ENCODE data around the gene PIK3CB.
"Not testable (repeated sequence)": the region's sequence is repeated elsewhere in the genome, so short reads cannot be mapped to it uniquely, and the experiment has no call there.

The PIK3CB gene

DNA sequence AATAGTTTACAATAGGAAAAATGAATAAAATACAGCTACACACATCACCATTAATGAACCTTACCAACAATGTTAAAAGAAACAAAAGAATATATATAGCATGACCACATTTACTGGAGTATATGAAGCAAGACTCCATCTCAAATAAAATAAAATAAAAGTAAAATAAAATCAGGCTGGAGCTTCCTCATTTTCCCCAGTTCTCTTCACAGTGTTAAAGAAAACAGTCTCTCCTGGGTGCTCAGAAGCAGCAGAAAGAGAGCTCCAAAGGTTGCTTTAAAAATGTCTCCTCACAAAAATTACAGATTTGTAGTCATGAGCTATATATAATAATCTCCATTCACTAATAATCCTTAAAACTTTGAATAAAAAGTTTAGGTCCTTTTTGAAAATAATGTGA is 48.8 kb downstream of the PIK3CB start:
- no peak overlapping the region for H3K4me3 ChIP-seq (ENCODE audit: low read depth, low read length)
- DNase-seq (ENCODE audit: low read depth): no peak
- TF ChIP-seq MAX (IDR thresholded peaks at IDR 0.05; ENCODE audit: low read depth, low read length): no peak
- TF ChIP-seq MYC (IDR thresholded peaks at IDR 0.05; ENCODE audit: low read depth, low read length): no peak

DNA sequence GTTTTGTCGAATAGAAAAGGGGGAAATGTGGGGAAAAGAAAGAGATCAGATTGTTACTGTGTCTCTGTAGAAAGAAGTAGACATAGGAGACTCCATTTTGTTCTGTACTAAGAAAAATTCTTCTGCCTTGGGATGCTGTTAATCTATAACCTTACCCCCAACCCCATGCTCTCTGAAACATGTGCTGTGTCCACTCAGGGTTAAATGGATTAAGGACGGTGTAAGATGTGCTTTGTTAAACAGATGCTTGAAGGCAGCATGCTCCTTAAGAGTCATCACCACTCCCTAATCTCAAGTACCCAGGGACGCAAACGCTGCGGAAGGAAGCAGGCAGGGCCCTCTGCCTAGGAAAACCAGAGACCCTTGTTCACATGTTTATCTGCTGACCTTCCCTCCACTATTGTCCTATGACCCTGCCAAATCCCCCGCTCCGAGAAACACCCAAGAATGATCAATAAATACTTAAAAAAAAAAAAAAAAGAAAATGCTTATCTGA is 49.3 kb downstream of the PIK3CB start:
- DNase-seq (ENCODE audit: low read depth); H3K4me3 ChIP-seq (ENCODE audit: low read depth, low read length): not testable (repeated sequence)

DNA sequence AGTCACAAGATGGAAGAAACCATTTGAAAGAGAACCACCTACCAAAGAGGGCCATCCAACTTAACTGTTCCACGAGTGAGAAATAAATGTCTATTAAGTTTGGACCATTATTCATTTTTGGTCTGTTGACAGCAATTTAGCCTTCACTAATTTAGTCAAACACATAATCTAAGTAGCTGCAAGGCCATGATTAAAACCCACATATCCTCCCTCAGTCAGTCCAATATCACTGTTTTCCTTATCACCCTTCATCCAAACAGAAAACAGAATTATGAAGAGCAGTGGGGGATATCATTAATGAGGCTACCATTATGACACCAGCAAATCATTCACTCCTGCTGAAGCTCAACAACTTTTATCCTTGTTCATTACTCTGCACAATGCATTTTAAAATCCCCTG is 52.0 kb downstream of the PIK3CB start:
- no peak for DNase-seq (ENCODE audit: low read depth)
- H3K4me3 ChIP-seq (ENCODE audit: low read depth, low read length): no peak overlapping the region
- TF ChIP-seq POLR2A (IDR thresholded peaks at IDR 0.05; ENCODE audit: extremely low read depth, insufficient read length) (no peak), MYC (IDR thresholded peaks at IDR 0.05; ENCODE audit: low read depth, low read length) (no peak), MAX (IDR thresholded peaks at IDR 0.05; ENCODE audit: low read depth, low read length) (no peak)
- TF ChIP-seq, protein P1, sequence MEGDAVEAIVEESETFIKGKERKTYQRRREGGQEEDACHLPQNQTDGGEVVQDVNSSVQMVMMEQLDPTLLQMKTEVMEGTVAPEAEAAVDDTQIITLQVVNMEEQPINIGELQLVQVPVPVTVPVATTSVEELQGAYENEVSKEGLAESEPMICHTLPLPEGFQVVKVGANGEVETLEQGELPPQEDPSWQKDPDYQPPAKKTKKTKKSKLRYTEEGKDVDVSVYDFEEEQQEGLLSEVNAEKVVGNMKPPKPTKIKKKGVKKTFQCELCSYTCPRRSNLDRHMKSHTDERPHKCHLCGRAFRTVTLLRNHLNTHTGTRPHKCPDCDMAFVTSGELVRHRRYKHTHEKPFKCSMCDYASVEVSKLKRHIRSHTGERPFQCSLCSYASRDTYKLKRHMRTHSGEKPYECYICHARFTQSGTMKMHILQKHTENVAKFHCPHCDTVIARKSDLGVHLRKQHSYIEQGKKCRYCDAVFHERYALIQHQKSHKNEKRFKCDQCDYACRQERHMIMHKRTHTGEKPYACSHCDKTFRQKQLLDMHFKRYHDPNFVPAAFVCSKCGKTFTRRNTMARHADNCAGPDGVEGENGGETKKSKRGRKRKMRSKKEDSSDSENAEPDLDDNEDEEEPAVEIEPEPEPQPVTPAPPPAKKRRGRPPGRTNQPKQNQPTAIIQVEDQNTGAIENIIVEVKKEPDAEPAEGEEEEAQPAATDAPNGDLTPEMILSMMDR (IDR thresholded peaks at IDR 0.05; ENCODE audit: low read depth, low read length): no peak

- TF ChIP-seq MAX (IDR thresholded peaks at IDR 0.05; ENCODE audit: low read depth, low read length) (no peak), POLR2A (IDR thresholded peaks at IDR 0.05; ENCODE audit: extremely low read depth, insufficient read length) (no peak)
- TF ChIP-seq, protein P1 (IDR thresholded peaks at IDR 0.05; ENCODE audit: low read depth, low read length): no peak
- DNase-seq (ENCODE audit: low read depth): no peak
- no peak overlapping the region for H3K4me3 ChIP-seq (ENCODE audit: low read depth, low read length)
Measured at GRCh38 chr3:138781012-138781470, 53.7 kb downstream of the PIK3CB start.

DNA sequence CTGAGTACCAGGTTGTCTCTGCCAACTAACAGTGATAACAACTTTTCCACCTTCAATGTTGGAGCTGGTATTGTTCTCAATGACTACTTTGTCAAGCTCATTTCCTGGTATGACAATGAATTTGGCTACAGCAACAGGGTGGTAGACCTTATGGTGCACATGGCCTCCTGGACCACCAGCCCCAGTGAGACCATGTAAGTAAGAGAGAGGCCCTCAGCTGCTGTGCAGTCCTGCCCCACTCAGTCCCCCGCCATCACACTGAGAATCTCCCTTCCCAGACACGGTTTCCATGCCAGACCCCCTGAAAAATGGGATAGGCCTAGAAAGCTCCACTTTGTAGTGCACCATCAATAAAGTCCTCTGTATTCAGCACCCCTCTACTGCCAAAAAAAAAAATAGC is 56.1 kb downstream of the PIK3CB start:
- DNase-seq (ENCODE audit: low read depth): no peak
- no peak overlapping the region for H3K4me3 ChIP-seq (ENCODE audit: low read depth, low read length)
- TF ChIP-seq POLR2A (IDR thresholded peaks at IDR 0.05; ENCODE audit: extremely low read depth, insufficient read length): no peak
- TF ChIP-seq MAX (IDR thresholded peaks at IDR 0.05; ENCODE audit: low read depth, low read length): no peak
- no peak for TF ChIP-seq MYC (IDR thresholded peaks at IDR 0.05; ENCODE audit: low read depth, low read length)
- TF ChIP-seq, protein P1 (IDR thresholded peaks at IDR 0.05; ENCODE audit: low read depth, low read length): no peak

DNA sequence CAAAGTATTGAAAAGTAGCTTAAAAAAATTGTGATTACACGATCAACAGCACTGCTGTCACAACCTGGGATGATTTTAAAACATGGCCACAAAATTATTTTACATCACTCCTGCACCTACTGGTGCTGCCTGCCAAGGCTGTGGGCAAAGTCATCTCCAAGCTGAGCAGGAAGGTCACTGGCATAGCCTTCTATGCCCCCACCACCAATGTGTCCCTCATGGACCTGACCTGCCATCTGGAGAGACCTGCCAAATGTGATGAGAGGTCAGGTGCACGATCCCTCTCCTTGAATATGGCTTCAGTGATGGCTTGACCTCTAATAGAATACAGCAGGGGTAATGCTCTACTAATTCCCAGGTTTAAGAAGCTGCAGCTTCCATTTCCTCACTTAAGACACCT is 57.8 kb downstream of the PIK3CB start:
- TF ChIP-seq, protein P1 (IDR thresholded peaks at IDR 0.05; ENCODE audit: low read depth, low read length): no peak
- TF ChIP-seq POLR2A (IDR thresholded peaks at IDR 0.05; ENCODE audit: extremely low read depth, insufficient read length) (no peak), MAX (IDR thresholded peaks at IDR 0.05; ENCODE audit: low read depth, low read length) (no peak), MYC (IDR thresholded peaks at IDR 0.05; ENCODE audit: low read depth, low read length) (no peak)
- H3K4me3 ChIP-seq (ENCODE audit: low read depth, low read length): no peak overlapping the region
- DNase-seq (ENCODE audit: low read depth): no peak

GRCh38 chr3:138775254-138775595 is 59.5 kb downstream of the PIK3CB start:
- H3K4me3 ChIP-seq (ENCODE audit: low read depth, low read length): no peak overlapping the region
- TF ChIP-seq MAX (IDR thresholded peaks at IDR 0.05; ENCODE audit: low read depth, low read length) (no peak), MYC (IDR thresholded peaks at IDR 0.05; ENCODE audit: low read depth, low read length) (no peak), POLR2A (IDR thresholded peaks at IDR 0.05; ENCODE audit: extremely low read depth, insufficient read length) (no peak)
- TF ChIP-seq, protein P1 (IDR thresholded peaks at IDR 0.05; ENCODE audit: low read depth, low read length): no peak
- peak; percentile 23 for DNase-seq (ENCODE audit: low read depth)

All from NB4 (cell line).